NCI-H2227 (cell line): Measurements from ENCODE around the gene LTB4R.

Experiments used
- DNase-seq: peaks from one replicate; lab custom pipeline; 2025; ENCODE audit not compliant: unreplicated experiment; lab: John Stamatoyannopoulos, UW

The LTB4R gene, protein sequence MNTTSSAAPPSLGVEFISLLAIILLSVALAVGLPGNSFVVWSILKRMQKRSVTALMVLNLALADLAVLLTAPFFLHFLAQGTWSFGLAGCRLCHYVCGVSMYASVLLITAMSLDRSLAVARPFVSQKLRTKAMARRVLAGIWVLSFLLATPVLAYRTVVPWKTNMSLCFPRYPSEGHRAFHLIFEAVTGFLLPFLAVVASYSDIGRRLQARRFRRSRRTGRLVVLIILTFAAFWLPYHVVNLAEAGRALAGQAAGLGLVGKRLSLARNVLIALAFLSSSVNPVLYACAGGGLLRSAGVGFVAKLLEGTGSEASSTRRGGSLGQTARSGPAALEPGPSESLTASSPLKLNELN

DNA sequence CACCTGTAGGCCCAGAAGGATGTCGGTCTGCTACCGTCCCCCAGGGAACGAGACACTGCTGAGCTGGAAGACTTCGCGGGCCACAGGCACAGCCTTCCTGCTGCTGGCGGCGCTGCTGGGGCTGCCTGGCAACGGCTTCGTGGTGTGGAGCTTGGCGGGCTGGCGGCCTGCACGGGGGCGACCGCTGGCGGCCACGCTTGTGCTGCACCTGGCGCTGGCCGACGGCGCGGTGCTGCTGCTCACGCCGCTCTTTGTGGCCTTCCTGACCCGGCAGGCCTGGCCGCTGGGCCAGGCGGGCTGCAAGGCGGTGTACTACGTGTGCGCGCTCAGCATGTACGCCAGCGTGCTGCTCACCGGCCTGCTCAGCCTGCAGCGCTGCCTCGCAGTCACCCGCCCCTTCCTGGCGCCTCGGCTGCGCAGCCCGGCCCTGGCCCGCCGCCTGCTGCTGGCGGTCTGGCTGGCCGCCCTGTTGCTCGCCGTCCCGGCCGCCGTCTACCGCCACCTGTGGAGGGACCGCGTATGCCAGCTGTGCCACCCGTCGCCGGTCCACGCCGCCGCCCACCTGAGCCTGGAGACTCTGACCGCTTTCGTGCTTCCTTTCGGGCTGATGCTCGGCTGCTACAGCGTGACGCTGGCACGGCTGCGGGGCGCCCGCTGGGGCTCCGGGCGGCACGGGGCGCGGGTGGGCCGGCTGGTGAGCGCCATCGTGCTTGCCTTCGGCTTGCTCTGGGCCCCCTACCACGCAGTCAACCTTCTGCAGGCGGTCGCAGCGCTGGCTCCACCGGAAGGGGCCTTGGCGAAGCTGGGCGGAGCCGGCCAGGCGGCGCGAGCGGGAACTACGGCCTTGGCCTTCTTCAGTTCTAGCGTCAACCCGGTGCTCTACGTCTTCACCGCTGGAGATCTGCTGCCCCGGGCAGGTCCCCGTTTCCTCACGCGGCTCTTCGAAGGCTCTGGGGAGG lies at the start of gene LTB4R:
Gene LTB4R (plus strand): TSS at position 857 of the 959 bp plus-strand sequence. CDS start 4,150 bp downstream, outside the sequence.
- DNase-seq, result no peak

- DNase-seq, result no peak
These were observed 49.4 kb upstream of the LTB4R start for GRCh38 chr14:24261969-24262327.

DNA sequence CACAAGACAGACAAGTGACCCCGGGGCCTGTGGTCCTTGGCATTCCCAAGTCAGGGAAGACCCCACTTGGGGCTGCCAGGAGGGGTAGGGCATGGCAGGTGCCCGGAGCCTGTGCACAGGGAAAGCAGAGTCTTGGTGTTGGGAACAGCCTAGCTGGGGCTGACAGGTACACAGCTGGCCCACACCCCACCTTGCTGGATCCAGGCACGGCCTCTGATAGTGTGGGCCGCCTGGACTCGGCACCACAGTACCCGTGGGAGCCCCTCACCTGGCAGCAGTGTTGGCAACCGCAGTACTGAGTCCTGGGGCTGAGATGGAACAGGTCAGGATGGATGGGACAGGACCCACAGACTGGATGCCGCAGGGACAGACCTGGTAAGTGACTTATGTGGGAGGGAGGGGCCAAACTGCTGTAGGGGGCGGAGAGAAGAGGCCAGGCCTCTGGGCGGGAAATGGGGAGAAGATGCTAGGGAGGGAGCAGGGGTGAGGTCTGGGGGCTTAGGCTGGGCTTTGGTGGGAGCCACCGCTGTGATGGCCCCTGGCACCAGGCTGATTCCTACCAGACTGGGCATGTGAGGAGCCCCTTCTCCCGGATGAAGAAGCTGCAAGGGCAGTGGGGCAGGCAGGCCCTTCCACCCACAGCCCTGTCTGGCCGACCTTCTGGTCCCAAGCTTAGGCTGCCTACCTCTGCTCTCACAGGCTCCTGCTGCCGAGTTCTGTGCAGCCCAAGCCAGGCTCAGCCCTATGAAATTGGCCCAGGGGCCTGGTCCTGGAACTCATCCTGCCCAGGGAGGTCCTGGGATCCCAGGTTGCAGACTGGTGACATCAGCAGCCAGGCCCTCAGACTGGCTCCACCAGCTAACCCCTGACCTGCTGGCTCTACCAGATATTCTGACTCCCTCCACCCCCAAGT lies 48.2 kb upstream of the LTB4R start, which contains the start of gene TGM1:
Gene TGM1 (minus strand): TSS at position 357 of the 913 bp plus-strand sequence. CDS start 825 bp downstream, outside the sequence.
- DNase-seq, result no peak

DNA sequence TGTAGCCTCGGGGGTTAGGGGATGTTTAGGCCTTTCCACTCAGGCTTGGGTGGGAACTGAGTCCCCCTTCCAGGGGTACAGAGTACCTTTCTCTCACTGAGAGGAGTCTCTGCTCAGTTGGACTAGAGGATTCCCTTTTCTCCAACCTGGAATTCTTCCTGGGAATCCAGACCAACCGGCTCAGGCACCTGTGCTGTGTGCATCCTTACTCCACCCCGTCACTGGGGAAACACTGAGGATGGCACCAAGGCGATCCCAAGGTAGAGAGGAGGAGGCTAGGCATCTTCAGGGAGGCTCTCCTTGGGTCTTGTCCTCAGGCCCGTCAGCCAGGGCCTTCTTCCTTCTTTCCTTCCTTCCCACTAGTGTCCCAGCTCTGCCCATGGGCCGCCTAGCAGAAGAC lies 47.5 kb upstream of the LTB4R start:
- DNase-seq, result no peak

DNA sequence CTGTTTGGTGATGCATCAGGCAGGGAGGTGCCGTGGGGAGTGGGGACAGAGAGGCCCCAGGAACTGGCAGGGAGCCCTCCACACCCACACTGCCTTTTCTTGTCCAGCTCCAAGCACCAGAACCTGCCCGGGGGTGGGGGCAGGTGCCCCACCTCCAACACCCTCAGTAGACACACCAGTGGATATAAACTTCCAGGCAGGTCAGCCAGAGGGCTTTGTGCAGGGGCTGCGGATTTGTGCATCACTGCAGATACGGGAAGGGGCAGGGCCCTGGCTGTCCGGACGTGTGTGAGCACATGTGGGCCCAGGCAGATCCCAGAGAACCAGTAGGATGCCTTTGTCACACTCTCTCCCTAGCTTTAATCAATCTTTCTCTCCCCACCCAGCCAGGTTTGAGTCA lies 47.0 kb upstream of the LTB4R start:
- DNase-seq, result no peak

DNA sequence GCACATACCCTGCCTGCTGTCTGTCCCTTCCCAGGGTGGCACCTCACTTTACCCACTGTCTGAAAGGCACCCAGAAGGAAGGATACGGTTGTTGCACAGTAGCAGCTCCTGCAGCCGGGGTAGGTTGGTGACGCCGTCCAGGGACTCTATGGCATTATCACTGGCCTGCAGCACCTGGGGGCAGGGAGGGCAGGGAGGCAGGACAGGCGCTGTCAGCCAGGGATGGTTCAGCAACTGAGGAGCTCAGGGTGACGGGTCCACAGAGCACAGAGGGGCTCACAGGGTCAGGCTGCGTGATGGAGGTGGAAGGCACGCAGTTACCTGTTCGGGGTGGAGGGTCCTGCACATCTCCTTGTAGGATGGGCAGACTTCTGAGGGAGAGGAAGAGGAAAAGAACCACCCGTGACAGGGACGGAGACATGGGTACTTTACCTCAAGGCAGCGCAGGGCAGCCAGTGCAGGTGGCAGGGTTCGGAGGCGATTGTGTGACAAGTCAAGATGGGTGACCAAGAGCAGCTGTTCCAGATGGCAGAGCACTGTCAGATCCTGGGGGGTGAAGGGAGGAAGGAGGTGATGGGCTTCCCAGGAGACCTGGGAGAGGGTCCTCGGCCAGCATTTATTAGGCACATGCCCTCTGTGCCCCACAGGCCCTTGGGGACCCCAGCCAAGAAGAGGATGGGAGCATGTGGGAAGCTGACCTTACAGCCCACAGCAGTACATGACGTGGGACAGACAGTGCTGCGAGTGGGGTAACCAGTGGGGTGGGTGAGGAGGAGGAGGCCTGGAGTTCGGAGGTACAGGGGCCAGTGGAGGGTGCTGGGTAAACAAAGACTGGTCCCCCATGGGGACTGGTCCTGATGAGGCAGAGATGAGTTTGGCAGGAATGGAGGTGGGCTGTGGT lies 44.7 kb upstream of the LTB4R start:
- DNase-seq, result no peak

GRCh38 chr14:24267516-24267915 lies 43.8 kb upstream of the LTB4R start:
- DNase-seq, result no peak

DNA sequence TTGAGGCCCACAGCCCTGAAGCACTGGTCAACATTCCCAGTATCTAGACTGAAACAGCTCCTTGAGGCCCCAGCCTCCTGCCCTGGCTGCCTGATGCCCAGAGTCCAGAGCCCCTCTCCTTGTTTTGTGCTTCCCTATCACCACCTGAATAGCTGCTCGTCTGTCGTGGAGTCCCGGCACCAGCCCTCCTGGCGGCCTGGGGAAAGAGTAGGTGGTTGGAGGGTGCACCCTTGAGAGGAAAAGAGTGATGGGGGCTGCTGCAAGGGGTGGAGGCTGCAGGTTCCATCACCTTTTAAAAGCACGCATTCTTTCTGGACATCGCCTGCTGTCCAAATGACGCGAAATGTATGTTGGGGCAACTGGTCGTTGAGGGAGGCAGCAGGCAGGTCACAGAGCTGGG lies 43.1 kb upstream of the LTB4R start:
- no peak for DNase-seq

GRCh38 chr14:24269368-24269767 lies 41.9 kb upstream of the LTB4R start:
- DNase-seq, result no peak

DNA sequence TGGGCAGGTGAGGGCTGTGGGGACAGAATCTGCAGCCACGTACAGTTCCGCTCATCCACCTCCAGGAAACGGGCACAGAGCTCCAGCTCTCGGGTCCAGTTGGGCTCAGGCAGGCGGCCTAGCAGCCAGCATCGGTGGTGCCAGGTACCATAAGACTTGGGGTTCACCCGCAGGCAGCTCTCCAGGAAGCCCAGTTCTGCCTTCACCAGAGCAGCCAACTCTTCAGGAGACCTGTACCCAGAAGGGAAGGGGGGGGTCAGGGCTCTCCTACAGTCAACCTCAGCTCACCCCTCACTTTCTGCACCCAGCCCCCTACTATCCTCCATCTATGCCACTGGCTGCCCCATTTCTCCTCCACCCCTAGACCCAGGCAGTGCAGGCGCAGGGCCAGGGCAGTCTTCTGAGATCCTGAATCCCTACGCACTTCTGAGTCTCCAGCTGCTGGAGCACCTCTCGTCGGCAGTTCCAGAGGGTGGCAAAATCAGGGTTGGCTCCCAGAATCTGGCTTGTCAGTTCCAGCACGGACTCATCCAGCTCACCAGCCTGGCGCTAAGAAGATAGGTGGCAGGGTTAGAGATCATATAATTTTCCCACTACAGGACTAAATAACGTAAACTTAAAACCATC lies 41.3 kb upstream of the LTB4R start:
- DNase-seq, result no peak

GRCh38 chr14:24270537-24271133 lies 40.7 kb upstream of the LTB4R start:
- no peak for DNase-seq

DNA sequence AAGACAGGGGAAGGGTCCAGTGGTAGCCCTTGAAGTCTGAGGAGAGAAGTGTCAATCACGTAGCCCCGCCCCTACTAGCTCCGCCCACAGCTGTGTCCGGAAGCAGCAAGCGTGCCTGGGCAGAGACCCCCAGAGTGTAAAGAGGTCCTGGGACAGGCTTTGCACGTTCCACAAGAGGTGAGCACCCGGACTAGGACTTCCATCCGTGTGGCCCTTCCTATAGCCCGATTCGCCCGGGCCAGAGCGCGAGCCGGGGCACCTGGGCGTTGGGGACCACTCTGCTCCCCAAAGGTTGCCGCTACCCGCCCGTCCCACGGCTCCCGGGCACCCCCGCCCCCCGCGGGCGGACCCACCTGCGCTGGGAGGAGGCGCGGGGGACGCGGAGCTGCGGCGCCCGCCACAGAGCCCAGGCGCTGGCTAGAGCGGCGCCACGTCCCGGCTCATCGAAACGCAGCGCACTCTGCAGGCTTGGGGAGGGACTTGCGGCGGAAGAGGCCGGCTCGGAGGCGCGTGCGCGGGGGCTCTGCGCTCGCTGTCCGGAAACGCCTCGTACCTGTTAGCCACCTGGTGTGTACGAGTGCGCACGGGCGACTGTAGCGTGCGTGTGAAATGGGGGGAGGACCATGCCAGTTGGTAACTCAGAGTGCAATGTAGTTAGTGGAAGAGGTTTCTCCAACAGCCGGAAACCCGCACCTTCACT lies 40.0 kb upstream of the LTB4R start, which contains the start of gene RABGGTA:
Gene RABGGTA (minus strand): TSS at position 464 of the 700 bp plus-strand sequence. CDS start 482 bp downstream, outside the sequence.
- peak; percentile 97 for DNase-seq

- no peak for DNase-seq
These were observed 39.5 kb upstream of the LTB4R start for GRCh38 chr14:24271834-24272263.

DNA sequence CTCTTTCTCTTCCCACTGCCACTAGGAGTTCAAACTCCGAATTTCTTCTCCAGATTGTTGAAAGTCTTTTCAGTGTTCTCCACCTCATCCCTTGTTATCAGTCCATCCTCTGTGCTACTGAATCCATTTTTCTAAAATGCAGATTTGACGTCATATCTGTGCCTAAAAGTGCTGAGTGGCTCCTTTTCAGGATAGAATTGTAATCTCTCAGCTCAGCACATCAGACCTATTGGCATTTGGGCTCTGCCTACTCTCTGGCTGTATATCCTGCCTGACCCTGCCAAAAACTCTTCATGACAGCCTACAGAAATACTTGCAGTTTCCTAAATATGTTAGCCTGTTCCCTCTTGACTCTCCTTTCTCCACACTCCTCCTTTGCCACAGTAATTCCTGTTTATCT lies 38.8 kb upstream of the LTB4R start:
- no peak for DNase-seq

GRCh38 chr14:24273422-24273998 lies 37.8 kb upstream of the LTB4R start:
- DNase-seq, result peak; percentile 6

- no peak for DNase-seq
These were observed 37.2 kb upstream of the LTB4R start for GRCh38 chr14:24274101-24274543.

DNA sequence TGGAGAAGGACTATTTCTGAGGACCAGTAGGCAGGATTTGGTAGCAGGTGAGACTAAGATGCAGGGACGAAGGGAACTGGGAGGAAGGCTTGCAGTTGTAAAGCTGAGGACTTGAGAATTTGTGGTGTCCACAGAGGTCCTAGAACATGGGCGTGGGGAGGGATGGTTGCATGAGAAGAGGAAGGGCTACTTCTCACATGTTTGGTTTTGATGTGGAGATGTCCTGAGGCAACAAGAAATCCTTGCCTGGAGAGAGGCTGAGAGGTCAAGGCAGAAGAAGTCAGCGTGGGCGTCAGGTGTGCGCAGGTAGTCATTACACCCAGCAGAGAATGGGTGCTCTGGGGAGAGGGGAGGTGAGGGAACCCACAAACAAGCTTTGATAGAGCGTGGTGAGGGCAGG lies 34.2 kb upstream of the LTB4R start:
- no peak for DNase-seq
